GM12891 (cell line): ENCODE measurements around the gene RAB3C.

Source experiments
- DNase-seq: peaks from one replicate; pipeline ENCODE4 v3.0.0; 2011; ENCODE audit warnings: low spot score; ENCODE audit not compliant: insufficient read length
- FAIRE-seq: peaks from 2 replicates; lab custom pipeline; 2011; peaks lifted over from hg19 to GRCh38; lab: Jason Lieb, UNC
- PAX5 ChIP-seq: IDR thresholded peaks from 2 replicates; pipeline ENCODE4 v1.6.1; 2011; ENCODE audit warnings: low read length, moderate library complexity, mild to moderate bottlenecking; ENCODE audit not compliant: insufficient read depth, severe bottlenecking
- POLR2A ChIP-seq: IDR thresholded peaks from 2 replicates; pipeline ENCODE4 v1.6.1; 2011; ENCODE audit warnings: low read depth, low read length, control low read depth
- POLR2AphosphoS5 ChIP-seq: IDR thresholded peaks from 2 replicates; pipeline ENCODE4 v1.6.1; 2011; ENCODE audit warnings: low read depth, low read length, control low read depth
- POU2F2 ChIP-seq: IDR thresholded peaks from 2 replicates; pipeline ENCODE4 v1.6.1; 2011; ENCODE audit warnings: low read depth, mild to moderate bottlenecking, control low read depth, low read length, moderate library complexity
- SPI1 ChIP-seq: IDR thresholded peaks from 2 replicates; pipeline ENCODE4 v1.6.1; 2011; ENCODE audit warnings: low read depth, low read length, control low read depth
- TAF1 ChIP-seq: IDR thresholded peaks from 2 replicates; pipeline ENCODE4 v1.6.1; 2011; ENCODE audit warnings: low read depth, low read length, control low read depth

Gene RAB3C

GRCh38 chr5:58649716-58650115 lies 66.8 kb downstream of the RAB3C start:
- no peak for TF ChIP-seq POLR2A
- FAIRE-seq = no peak

GRCh38 chr5:58653521-58653920 lies 70.6 kb downstream of the RAB3C start:
- no peak for TF ChIP-seq PAX5
- TF ChIP-seq POLR2AphosphoS5 = no peak
- no peak for TF ChIP-seq POU2F2
- no peak for TF ChIP-seq POLR2A
- no peak for TF ChIP-seq TAF1
- no peak for TF ChIP-seq SPI1
- FAIRE-seq (no peak), DNase-seq (no peak)

More at GRCh38 chr5:58649716-58650115, 66.8 kb downstream of the RAB3C start:
- no peak for DNase-seq

GRCh38 chr5:58666141-58666540 lies 83.3 kb downstream of the RAB3C start:
- no peak for DNase-seq
- no peak for FAIRE-seq
- no peak for TF ChIP-seq POLR2AphosphoS5
- TF ChIP-seq PAX5 = no peak
- TF ChIP-seq POLR2A = no peak
- TF ChIP-seq TAF1 = no peak
- TF ChIP-seq SPI1 = no peak
- TF ChIP-seq POU2F2 = no peak

- no peak for FAIRE-seq
- TF ChIP-seq POU2F2 (no peak), SPI1 (no peak), PAX5 (no peak), POLR2AphosphoS5 (no peak), TAF1 (no peak), POLR2A (no peak)
Measured at GRCh38 chr5:58666598-58667581, 84.0 kb downstream of the RAB3C start.

GRCh38 chr5:58670582-58670981 lies 87.7 kb downstream of the RAB3C start:
- TF ChIP-seq POLR2AphosphoS5 = no peak
- FAIRE-seq (no peak), DNase-seq (no peak)

More at GRCh38 chr5:58666598-58667581, 84.0 kb downstream of the RAB3C start:
- no peak for DNase-seq

GRCh38 chr5:58671155-58671554 lies 88.3 kb downstream of the RAB3C start:
- DNase-seq (no peak), FAIRE-seq (no peak)
- TF ChIP-seq SPI1 (no peak), PAX5 (no peak), POU2F2 (no peak), POLR2AphosphoS5 (no peak), POLR2A (no peak), TAF1 (no peak)

- TF ChIP-seq POLR2A = no peak
- TF ChIP-seq POU2F2 = no peak
- no peak for TF ChIP-seq POLR2AphosphoS5
- no peak for TF ChIP-seq TAF1
- no peak for TF ChIP-seq SPI1
- TF ChIP-seq PAX5 = no peak
- DNase-seq (no peak), FAIRE-seq (no peak)
Measured at GRCh38 chr5:58672521-58672920, 89.6 kb downstream of the RAB3C start.

GRCh38 chr5:58674070-58674469 lies 91.2 kb downstream of the RAB3C start:
- TF ChIP-seq POLR2A (no peak), PAX5 (no peak), POU2F2 (no peak), SPI1 (no peak), POLR2AphosphoS5 (no peak), TAF1 (no peak)
- FAIRE-seq = no peak
- no peak for DNase-seq

- DNase-seq (no peak), FAIRE-seq (no peak)
- TF ChIP-seq TAF1 (no peak), POLR2A (no peak), PAX5 (no peak), SPI1 (no peak), POU2F2 (no peak), POLR2AphosphoS5 (no peak)
Measured at GRCh38 chr5:58674711-58675110, 91.8 kb downstream of the RAB3C start.

GRCh38 chr5:58675341-58675740 lies 92.5 kb downstream of the RAB3C start:
- FAIRE-seq (no peak), DNase-seq (no peak)
- TF ChIP-seq SPI1 (no peak), POU2F2 (no peak), PAX5 (no peak), POLR2A (no peak), POLR2AphosphoS5 (no peak), TAF1 (no peak)
